GM06990 (cell line): ENCODE results near the gene ZFYVE28.

Source experiments
- DNase-seq: peaks from one replicate; pipeline ENCODE4 v3.0.0-alpha.2; 2011; ENCODE audit not compliant: insufficient read length; ENCODE audit errors: extremely low read depth
- H3K27me3 ChIP-seq: replicated peaks from 2 replicates; pipeline ENCODE4 v1.6.0; 2011; ENCODE audit warnings: low read length; ENCODE audit not compliant: control insufficient read depth, insufficient read depth
- H3K36me3 ChIP-seq: 2 replicates; pipeline ENCODE4 v1.5.1; 2011; ENCODE audit warnings: low read length; ENCODE audit not compliant: control insufficient read depth, insufficient read depth
- H3K4me3 ChIP-seq: replicated peaks from 2 replicates; pipeline ENCODE4 v1.5.1; 2011; ENCODE audit warnings: low read depth, mild to moderate bottlenecking, control low read depth, low read length
- CTCF ChIP-seq: IDR thresholded peaks from 2 replicates; pipeline ENCODE4 v1.5.1; 2011; ENCODE audit warnings: low read length, control low read depth, mild to moderate bottlenecking, inconsistent platforms; ENCODE audit not compliant: insufficient read depth, poor library complexity, severe bottlenecking

ZFYVE28 gene

GRCh38 chr4:2321279-2322196, 96.9 kb downstream of the ZFYVE28 start:
- no peak for DNase-seq
- TF ChIP-seq CTCF = no peak
- Histone ChIP-seq H3K27me3 (no peaks in the 10 kb centered on the region), H3K36me3 (no peaks in the 10 kb centered on the region), H3K4me3 (no peak overlapping the region)

GRCh38 chr4:2320746-2321145, 97.7 kb downstream of the ZFYVE28 start:
- Histone ChIP-seq H3K4me3 (no peak overlapping the region), H3K36me3 (no peaks in the 10 kb centered on the region), H3K27me3 (no peaks in the 10 kb centered on the region)
- no peak for DNase-seq
- TF ChIP-seq CTCF = no peak

GRCh38 chr4:2320152-2320551, 98.3 kb downstream of the ZFYVE28 start:
- no peak for DNase-seq
- no peak overlapping the region for H3K4me3 ChIP-seq
- H3K36me3 ChIP-seq = no peaks in the 10 kb centered on the region
- no peaks in the 10 kb centered on the region for H3K27me3 ChIP-seq
- TF ChIP-seq CTCF = no peak

- DNase-seq = no peak
- TF ChIP-seq CTCF = no peak
- no peaks in the 10 kb centered on the region for H3K27me3 ChIP-seq
- no peaks in the 10 kb centered on the region for H3K36me3 ChIP-seq
- no peak overlapping the region for H3K4me3 ChIP-seq
Measured at GRCh38 chr4:2318885-2319284, 99.6 kb downstream of the ZFYVE28 start.

DNA sequence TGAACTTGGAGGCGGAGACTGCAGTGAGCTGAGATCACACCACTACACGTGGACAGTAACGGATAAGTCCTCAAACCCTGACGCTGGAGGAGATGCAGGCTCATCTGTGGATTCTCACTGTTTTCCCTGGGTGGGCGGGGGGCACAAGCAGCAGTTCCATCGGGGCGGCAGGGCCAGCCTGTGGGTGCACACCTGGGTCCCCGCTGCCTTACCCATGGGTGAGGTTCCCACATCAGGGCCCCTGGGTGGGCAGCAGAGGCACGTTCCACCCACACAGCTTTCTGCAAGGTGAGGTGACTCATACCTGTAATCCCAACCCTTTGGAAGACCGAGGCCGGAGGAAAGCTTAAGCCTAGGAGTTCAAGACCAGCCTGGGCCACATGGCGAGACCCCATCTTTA, 100.0 kb downstream of the ZFYVE28 start:
- Histone ChIP-seq H3K27me3 (no peaks in the 10 kb centered on the region), H3K36me3 (no peaks in the 10 kb centered on the region), H3K4me3 (no peak overlapping the region)
- no peak for TF ChIP-seq CTCF
- no peak for DNase-seq
